DOHH2 (cell line): Measurements from ENCODE around the gene CACNG8.

Experiments used
- EZH2phosphoT487 ChIP-seq: fragments of 200-600 bp; sonication (generic); IDR thresholded peaks from 2 replicates; pipeline ENCODE4 v1.6.1; 2017; ENCODE audit warnings: borderline replicate concordance, mild to moderate bottlenecking, antibody characterized with exemption, low read length, moderate library complexity, mixed read lengths
- TF ChIP-seq, protein P1 (sequence below): fragments of 200-600 bp; sonication (generic); IDR thresholded peaks from one replicate; pipeline ENCODE4 v1.5.1; 2014; ENCODE audit warnings: antibody characterized with exemption, mild to moderate bottlenecking, low read depth, low read length; ENCODE audit not compliant: poor library complexity, severe bottlenecking

DNA sequence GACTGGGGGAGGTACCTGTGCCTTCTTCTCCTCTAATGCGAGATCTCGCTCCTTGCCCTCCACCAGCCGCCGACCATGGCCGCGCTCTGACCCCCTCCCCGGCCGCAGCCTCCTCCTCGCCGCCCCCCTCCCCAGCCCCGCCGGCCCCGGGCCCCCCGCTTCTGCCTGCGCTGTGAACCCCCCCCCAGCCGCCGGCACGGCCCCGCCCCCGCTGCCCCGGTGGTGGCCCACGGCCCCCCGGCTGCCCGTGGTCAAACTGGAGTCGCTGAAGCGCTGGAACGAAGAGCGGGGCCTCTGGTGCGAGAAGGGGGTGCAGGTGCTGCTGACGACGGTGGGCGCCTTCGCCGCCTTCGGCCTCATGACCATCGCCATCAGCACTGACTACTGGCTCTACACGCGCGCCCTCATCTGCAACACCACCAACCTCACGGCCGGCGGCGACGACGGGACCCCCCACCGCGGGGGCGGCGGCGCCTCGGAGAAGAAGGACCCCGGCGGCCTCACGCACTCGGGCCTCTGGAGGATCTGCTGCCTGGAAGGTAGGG lies at the start of gene CACNG8:
- TF ChIP-seq, protein P1, sequence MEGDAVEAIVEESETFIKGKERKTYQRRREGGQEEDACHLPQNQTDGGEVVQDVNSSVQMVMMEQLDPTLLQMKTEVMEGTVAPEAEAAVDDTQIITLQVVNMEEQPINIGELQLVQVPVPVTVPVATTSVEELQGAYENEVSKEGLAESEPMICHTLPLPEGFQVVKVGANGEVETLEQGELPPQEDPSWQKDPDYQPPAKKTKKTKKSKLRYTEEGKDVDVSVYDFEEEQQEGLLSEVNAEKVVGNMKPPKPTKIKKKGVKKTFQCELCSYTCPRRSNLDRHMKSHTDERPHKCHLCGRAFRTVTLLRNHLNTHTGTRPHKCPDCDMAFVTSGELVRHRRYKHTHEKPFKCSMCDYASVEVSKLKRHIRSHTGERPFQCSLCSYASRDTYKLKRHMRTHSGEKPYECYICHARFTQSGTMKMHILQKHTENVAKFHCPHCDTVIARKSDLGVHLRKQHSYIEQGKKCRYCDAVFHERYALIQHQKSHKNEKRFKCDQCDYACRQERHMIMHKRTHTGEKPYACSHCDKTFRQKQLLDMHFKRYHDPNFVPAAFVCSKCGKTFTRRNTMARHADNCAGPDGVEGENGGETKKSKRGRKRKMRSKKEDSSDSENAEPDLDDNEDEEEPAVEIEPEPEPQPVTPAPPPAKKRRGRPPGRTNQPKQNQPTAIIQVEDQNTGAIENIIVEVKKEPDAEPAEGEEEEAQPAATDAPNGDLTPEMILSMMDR, result no peak
- no peak for TF ChIP-seq EZH2phosphoT487
